ENCODE results near the gene INO80.

Gene INO80

DNA sequence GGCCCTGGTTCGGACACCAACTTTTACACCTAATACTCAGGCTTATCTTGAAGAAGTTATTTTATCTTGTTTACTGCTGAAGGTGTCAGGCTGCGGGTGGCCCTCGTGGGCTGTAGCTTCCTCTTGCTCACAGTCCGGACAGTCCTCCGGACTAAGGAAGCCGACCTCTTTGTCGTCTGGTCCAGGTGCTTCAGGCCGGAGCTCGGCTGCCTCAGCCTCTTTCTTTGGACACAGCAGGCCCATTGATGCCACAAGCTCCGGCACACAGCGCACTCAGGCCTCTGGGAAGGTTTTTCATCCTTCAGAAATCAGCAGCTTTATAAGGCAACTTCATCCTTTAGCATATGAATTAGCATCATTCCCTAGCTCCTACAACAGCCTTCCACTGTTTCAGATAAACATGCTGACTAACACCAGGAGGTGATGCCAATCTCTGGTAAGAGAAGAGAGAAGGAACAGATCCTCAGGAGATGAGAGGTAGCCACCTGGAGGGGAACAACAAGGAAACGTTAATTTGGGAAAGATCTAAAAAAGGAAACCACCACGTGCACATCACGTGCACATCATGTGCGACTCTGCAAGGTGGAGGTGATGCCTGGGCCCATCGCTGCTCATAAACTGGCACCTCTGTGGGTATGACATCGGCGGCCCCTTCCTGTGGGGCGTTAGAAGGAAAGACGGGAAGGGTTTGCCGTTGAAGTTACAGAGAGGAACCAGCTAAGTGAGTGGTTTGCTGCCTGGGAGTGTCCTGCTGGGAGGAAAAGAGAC lies 167.2 kb downstream of the INO80 start:
- no peak for DNase-seq
- H4K91ac ChIP-seq (ENCODE audit: low read length): no peak overlapping the region

GRCh38 chr15:40944510-40945296 lies 171.4 kb downstream of the INO80 start:
- H3K9me3 ChIP-seq (ENCODE audit: control insufficient read depth, low read length): no peaks in the 10 kb centered on the region
- no peak overlapping the region for H2AFZ ChIP-seq (ENCODE audit: low read depth, low read length)
- no peak overlapping the region for H2BK5ac ChIP-seq (ENCODE audit: low read depth, low read length, poor library complexity, severe bottlenecking)
- no peak overlapping the region for H2BK12ac ChIP-seq (ENCODE audit: low read length in 2 of 2)
- H3K9ac ChIP-seq (ENCODE audit: low read length): no peak overlapping the region
- 89% methylated on average over 7 of the region's 11 CpGs for WGBS
- peak overlapping the region in 1 of 2 experiments; percentile 5 for H3K4ac ChIP-seq (ENCODE audit: low read depth in 1 of 2, low read length in 2 of 2)
- no peak overlapping the region for H3K14ac ChIP-seq (ENCODE audit: low read length in 2 of 2)
- H3K4me1 ChIP-seq (ENCODE audit: control insufficient read depth, insufficient read depth, low read depth, low read length): peaks cover 23% of the 10 kb centered on the region
- no peak overlapping the region for H2BK15ac ChIP-seq (ENCODE audit: low read depth, poor library complexity, severe bottlenecking)
- no peak overlapping the region for H4K91ac ChIP-seq (ENCODE audit: low read length)
- no peak overlapping the region for H4K8ac ChIP-seq (ENCODE audit: low read length)
- no peak overlapping the region for H3K27ac ChIP-seq (ENCODE audit: low read length, poor library complexity, severe bottlenecking)
- H3K4me2 ChIP-seq (ENCODE audit: low read length, poor library complexity, severe bottlenecking): no peak overlapping the region
- DNase-seq: no peak
- peaks cover 9 to 18% of the 10 kb centered on the region in 2 experiments for H3K27me3 ChIP-seq (ENCODE audit: control insufficient read depth in 1 of 2, insufficient read depth in 1 of 2, low read length in 2 of 2)
- no peak overlapping the region for H2BK120ac ChIP-seq (ENCODE audit: low read depth, low read length)
- no peaks in the 10 kb centered on the region for H3K36me3 ChIP-seq (ENCODE audit: control insufficient read depth in 1 of 2, insufficient read depth in 2 of 2, low read depth in 1 of 2, low read length in 2 of 2)
- H3K4me3 ChIP-seq (ENCODE audit: insufficient read depth in 1 of 2, low read depth in 1 of 2, low read length in 2 of 2): no peak overlapping the region
- H3K18ac ChIP-seq (ENCODE audit: low read depth in 1 of 2, low read length in 2 of 2): no peak overlapping the region
- no peak overlapping the region for H3K23ac ChIP-seq (ENCODE audit: low read length in 2 of 2)
- no peaks in the 10 kb centered on the region for H3K79me1 ChIP-seq (replicated peaks; ENCODE audit: low read length, poor library complexity, severe bottlenecking)
- H2AK5ac ChIP-seq (ENCODE audit: low read length, severe bottlenecking): no peak overlapping the region

More for the DNA sequence above, 167.2 kb downstream of the INO80 start:
- Histone ChIP-seq H3K27me3 (ENCODE audit: control insufficient read depth in 1 of 2, insufficient read depth in 1 of 2, low read length in 2 of 2) (peaks cover 9 to 20% of the 10 kb centered on the region in 2 experiments), H3K27ac (ENCODE audit: low read length, poor library complexity, severe bottlenecking) (no peak overlapping the region), H2AFZ (ENCODE audit: low read depth, low read length) (no peak overlapping the region), H3K9ac (ENCODE audit: low read length) (no peak overlapping the region), H3K4me1 (ENCODE audit: control insufficient read depth, insufficient read depth, low read depth, low read length) (peaks cover 11% of the 10 kb centered on the region), H2BK15ac (ENCODE audit: low read depth, poor library complexity, severe bottlenecking) (no peak overlapping the region), H4K8ac (ENCODE audit: low read length) (no peak overlapping the region), H2AK5ac (ENCODE audit: low read length, severe bottlenecking) (no peak overlapping the region), H3K79me1 (replicated peaks; ENCODE audit: low read length, poor library complexity, severe bottlenecking) (peaks cover 3% of the 10 kb centered on the region), H2BK5ac (ENCODE audit: low read depth, low read length, poor library complexity, severe bottlenecking) (no peak overlapping the region), H3K18ac (ENCODE audit: low read depth in 1 of 2, low read length in 2 of 2) (no peak overlapping the region), H3K4me3 (ENCODE audit: insufficient read depth in 1 of 2, low read depth in 1 of 2, low read length in 2 of 2) (no peak overlapping the region), H2BK12ac (ENCODE audit: low read length in 2 of 2) (no peak overlapping the region), H3K4ac (ENCODE audit: low read depth in 1 of 2, low read length in 2 of 2) (no peak overlapping the region), H3K14ac (ENCODE audit: low read length in 2 of 2) (no peak overlapping the region), H3K23ac (ENCODE audit: low read length in 2 of 2) (no peak overlapping the region), H3K36me3 (ENCODE audit: control insufficient read depth in 1 of 2, insufficient read depth in 2 of 2, low read depth in 1 of 2, low read length in 2 of 2) (no peaks in the 10 kb centered on the region), H2BK120ac (ENCODE audit: low read depth, low read length) (no peak overlapping the region), H3K4me2 (ENCODE audit: low read length, poor library complexity, severe bottlenecking) (no peak overlapping the region), H3K9me3 (ENCODE audit: control insufficient read depth, low read length) (no peaks in the 10 kb centered on the region)
- 73% methylated on average over 21 of the region's 21 CpGs for WGBS

DNA sequence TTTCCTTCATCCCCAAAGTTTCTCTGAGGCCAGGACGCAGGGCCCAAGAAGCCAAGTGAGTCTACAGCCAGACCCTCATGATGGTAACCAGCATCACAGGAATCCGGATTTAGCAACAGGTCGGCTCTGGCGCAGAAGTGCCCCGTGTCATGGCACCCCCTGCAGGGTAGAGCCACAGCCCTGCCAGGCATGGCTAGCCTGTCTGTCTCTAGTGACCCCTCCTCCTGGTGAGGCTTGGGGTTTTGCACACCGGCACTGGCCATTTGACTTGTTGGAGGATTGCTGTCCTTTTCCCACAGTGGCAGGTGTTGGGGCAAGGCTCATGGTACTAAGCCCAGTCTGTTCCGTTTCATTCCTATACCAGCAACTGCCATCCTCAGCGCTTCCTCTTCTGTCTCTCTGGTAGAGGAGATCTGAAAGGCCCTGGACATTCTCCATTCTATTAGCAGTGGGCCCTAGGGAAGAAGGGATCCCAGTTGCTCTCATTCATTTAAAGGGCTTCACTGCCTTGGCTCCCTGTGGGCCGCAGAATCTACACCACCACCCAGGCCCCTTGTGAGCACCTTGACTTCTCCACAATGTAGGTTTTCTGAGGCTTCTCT lies 172.2 kb downstream of the INO80 start:
- H3K4me1 ChIP-seq (ENCODE audit: control insufficient read depth, insufficient read depth, low read depth, low read length): peaks cover 23% of the 10 kb centered on the region
- H3K9ac ChIP-seq (ENCODE audit: low read length): no peak overlapping the region
- H2BK5ac ChIP-seq (ENCODE audit: low read depth, low read length, poor library complexity, severe bottlenecking): no peak overlapping the region
- H2BK12ac ChIP-seq (ENCODE audit: low read length in 2 of 2): peak overlapping the region; percentile 18 to 22
- no peak overlapping the region for H3K27ac ChIP-seq (ENCODE audit: low read length, poor library complexity, severe bottlenecking)
- H3K18ac ChIP-seq (ENCODE audit: low read depth in 1 of 2, low read length in 2 of 2): no peak overlapping the region
- H4K91ac ChIP-seq (ENCODE audit: low read length): peak overlapping the region; percentile 5
- 96% methylated on average over 8 of the region's 9 CpGs for WGBS
- no peak overlapping the region for H3K23ac ChIP-seq (ENCODE audit: low read length in 2 of 2)
- H3K4me2 ChIP-seq (ENCODE audit: low read length, poor library complexity, severe bottlenecking): no peak overlapping the region
- H2BK15ac ChIP-seq (ENCODE audit: low read depth, poor library complexity, severe bottlenecking): peak overlapping the region; percentile 71
- H2AFZ ChIP-seq (ENCODE audit: low read depth, low read length): no peak overlapping the region
- DNase-seq: no peak
- no peak overlapping the region for H3K4ac ChIP-seq (ENCODE audit: low read depth in 1 of 2, low read length in 2 of 2)
- no peaks in the 10 kb centered on the region for H3K79me1 ChIP-seq (replicated peaks; ENCODE audit: low read length, poor library complexity, severe bottlenecking)
- no peak overlapping the region for H4K8ac ChIP-seq (ENCODE audit: low read length)
- no peak overlapping the region for H2AK5ac ChIP-seq (ENCODE audit: low read length, severe bottlenecking)
- no peaks in the 10 kb centered on the region for H3K9me3 ChIP-seq (ENCODE audit: control insufficient read depth, low read length)
- no peak overlapping the region for H2BK120ac ChIP-seq (ENCODE audit: low read depth, low read length)
- H3K27me3 ChIP-seq (ENCODE audit: control insufficient read depth in 1 of 2, insufficient read depth in 1 of 2, low read length in 2 of 2): peaks cover 3 to 10% of the 10 kb centered on the region in 2 experiments
- H3K36me3 ChIP-seq (ENCODE audit: control insufficient read depth in 1 of 2, insufficient read depth in 2 of 2, low read depth in 1 of 2, low read length in 2 of 2): no peaks in the 10 kb centered on the region
- H3K14ac ChIP-seq (ENCODE audit: low read length in 2 of 2): no peak overlapping the region
- no peak overlapping the region for H3K4me3 ChIP-seq (ENCODE audit: insufficient read depth in 1 of 2, low read depth in 1 of 2, low read length in 2 of 2)

DNA sequence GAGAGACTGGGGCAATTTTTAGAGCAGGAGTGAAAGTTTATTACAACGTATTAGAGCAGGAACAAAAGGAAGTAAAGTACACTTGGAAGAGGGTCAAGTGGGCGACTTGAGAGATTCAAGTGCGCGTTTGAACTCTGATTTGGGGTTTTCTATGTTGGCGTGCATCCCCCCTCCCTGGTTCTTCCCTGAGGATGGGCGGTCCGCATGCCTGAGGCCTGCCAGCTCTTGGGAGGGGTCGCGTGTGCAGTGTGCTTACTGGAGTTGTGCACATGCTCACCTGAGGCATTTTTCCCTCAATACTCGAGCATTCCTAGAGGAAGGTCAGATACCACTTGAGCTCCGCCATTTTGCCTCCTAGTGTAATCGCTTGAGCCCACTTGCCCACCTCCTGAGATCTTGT lies 173.2 kb downstream of the INO80 start:
- H3K9ac ChIP-seq (ENCODE audit: low read length): no peak overlapping the region
- no peak overlapping the region for H4K91ac ChIP-seq (ENCODE audit: low read length)
- H3K4me1 ChIP-seq (ENCODE audit: control insufficient read depth, insufficient read depth, low read depth, low read length): peaks cover 23% of the 10 kb centered on the region
- H3K14ac ChIP-seq (ENCODE audit: low read length in 2 of 2): no peak overlapping the region
- no peak for DNase-seq
- H2BK120ac ChIP-seq (ENCODE audit: low read depth, low read length): no peak overlapping the region
- no peak overlapping the region for H3K4me2 ChIP-seq (ENCODE audit: low read length, poor library complexity, severe bottlenecking)
- WGBS: 97% methylated on average over 12 of the region's 12 CpGs
- H3K27me3 ChIP-seq (ENCODE audit: control insufficient read depth in 1 of 2, insufficient read depth in 1 of 2, low read length in 2 of 2): peaks cover 3 to 8% of the 10 kb centered on the region in 2 experiments
- peak overlapping the region; percentile 49 for H2BK15ac ChIP-seq (ENCODE audit: low read depth, poor library complexity, severe bottlenecking)
- H2AK5ac ChIP-seq (ENCODE audit: low read length, severe bottlenecking): no peak overlapping the region
- H4K8ac ChIP-seq (ENCODE audit: low read length): peak overlapping the region; percentile 19
- H3K9me3 ChIP-seq (ENCODE audit: control insufficient read depth, low read length): no peaks in the 10 kb centered on the region
- no peak overlapping the region for H2AFZ ChIP-seq (ENCODE audit: low read depth, low read length)
- peak overlapping the region in 1 of 2 experiments; percentile 77 for H3K4me3 ChIP-seq (ENCODE audit: insufficient read depth in 1 of 2, low read depth in 1 of 2, low read length in 2 of 2)
- no peaks in the 10 kb centered on the region for H3K79me1 ChIP-seq (replicated peaks; ENCODE audit: low read length, poor library complexity, severe bottlenecking)
- H2BK12ac ChIP-seq (ENCODE audit: low read length in 2 of 2): peak overlapping the region in 1 of 2 experiments; percentile 0
- H2BK5ac ChIP-seq (ENCODE audit: low read depth, low read length, poor library complexity, severe bottlenecking): no peak overlapping the region
- H3K4ac ChIP-seq (ENCODE audit: low read depth in 1 of 2, low read length in 2 of 2): no peak overlapping the region
- no peak overlapping the region for H3K27ac ChIP-seq (ENCODE audit: low read length, poor library complexity, severe bottlenecking)
- H3K18ac ChIP-seq (ENCODE audit: low read depth in 1 of 2, low read length in 2 of 2): peak overlapping the region in 1 of 2 experiments; percentile 94
- no peaks in the 10 kb centered on the region for H3K36me3 ChIP-seq (ENCODE audit: control insufficient read depth in 1 of 2, insufficient read depth in 2 of 2, low read depth in 1 of 2, low read length in 2 of 2)
- H3K23ac ChIP-seq (ENCODE audit: low read length in 2 of 2): no peak overlapping the region
